Lower lobe of right lung (tissue), 2 donors: ENCODE results near the gene SCLY. TPM values are rescaled to one million over a fixed set of nuclear protein-coding genes. Genes with fewer than 3 reads are reported as not detected.

Experiments used
- ATAC-seq, 2 donors: fragments of 200-7000 bp; cut with Tn5 transposase; one replicate each; pipeline ENCODE4 v1.9.1; 2020 to 2022; ENCODE audit warnings: mild to moderate bottlenecking in 2 of 2, moderate library complexity in 2 of 2
- DNase-seq: peaks from one replicate; pipeline ENCODE4 v3.0.0-alpha.2; 2020
- H3K27ac ChIP-seq: fragments of 200-600 bp; one replicate; pipeline ENCODE4 v1.8.0; 2022
- H3K27me3 ChIP-seq: fragments of 200-600 bp; one replicate; pipeline ENCODE4 v1.8.0; 2022; ENCODE audit warnings: low read depth
- H3K36me3 ChIP-seq: fragments of 200-600 bp; one replicate; pipeline ENCODE4 v1.8.0; 2022; ENCODE audit warnings: mild to moderate bottlenecking
- H3K4me1 ChIP-seq: fragments of 200-600 bp; one replicate; pipeline ENCODE4 v1.8.0; 2022
- H3K4me3 ChIP-seq: fragments of 200-600 bp; one replicate; pipeline ENCODE4 v1.8.0; 2022; ENCODE audit warnings: mild to moderate bottlenecking
- H3K9me3 ChIP-seq: fragments of 200-600 bp; one replicate; pipeline ENCODE4 v1.8.0; 2022
- CTCF ChIP-seq: fragments of 200-600 bp; IDR thresholded peaks from one replicate; pipeline ENCODE4 v1.8.0; 2022; ENCODE audit warnings: antibody characterized with exemption, mild to moderate bottlenecking
- intact Hi-C: fragments of 100-400 bp; cut with DNase I; formaldehyde crosslinking; loops from one replicate; pipeline ENCODE4 v1.11.0; 2022
- total RNA-seq: library from RNA; stranded (reverse); fragmentation: NEBNext Ultra II Directional; extraction: Animal tissue kit (Norgen Biotek cat#: 25700); gene quantifications from one replicate; pipeline ENCODE4 v1.2.1, GENCODE V29; 2021
- donor health status: DM: no; HTN: yes; CAD: no; lungs with severe emphysema.

SCLY gene
- total RNA-seq, 1 donor from 2014 or later, result 12.4 TPM

GRCh38 chr2:238123991-238124470, 63.2 kb downstream of the SCLY start:
- no peak overlapping the region for H3K27ac ChIP-seq
- H3K36me3 ChIP-seq, result no peaks in the 10 kb centered on the region
- H3K4me1 ChIP-seq, result no peaks in the 10 kb centered on the region
- peaks cover 14% of the 10 kb centered on the region for H3K27me3 ChIP-seq
- DNase-seq, result peak; percentile 24
- no peaks in the 10 kb centered on the region for H3K9me3 ChIP-seq
- no peak overlapping the region for H3K4me3 ChIP-seq
- intact Hi-C loops, result no loop called here
- no peak for ATAC-seq
- no peak for TF ChIP-seq CTCF

DNA sequence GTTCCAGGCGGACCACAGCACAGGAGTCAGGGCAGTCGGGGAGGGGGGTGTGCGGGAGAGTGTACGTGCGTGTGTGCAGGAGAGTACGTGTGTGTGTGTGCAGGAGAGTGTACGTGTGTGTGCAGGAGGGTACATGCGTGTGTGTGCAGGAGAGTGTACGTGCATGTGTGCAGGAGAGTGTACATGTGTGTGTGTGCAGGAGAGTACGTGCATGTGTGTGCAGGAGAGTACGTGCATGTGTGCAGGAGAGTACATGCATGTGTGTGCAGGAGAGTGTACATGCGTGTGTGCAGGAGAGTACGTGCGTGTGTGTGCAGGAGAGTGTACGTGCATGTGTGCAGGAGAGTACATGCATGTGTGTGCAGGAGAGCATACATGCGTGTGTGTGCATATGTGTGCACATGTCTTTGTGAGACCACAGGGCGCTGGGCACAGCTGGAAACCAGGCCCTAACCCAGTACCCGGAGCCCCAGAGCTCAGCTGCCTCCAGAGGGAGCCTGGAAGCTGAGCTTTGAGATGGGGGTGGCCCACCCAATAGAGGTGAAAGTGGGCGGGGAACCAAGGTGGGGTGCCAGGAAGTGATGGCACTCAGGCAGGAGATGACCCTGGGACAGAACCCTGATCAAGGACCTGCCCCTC, 63.8 kb downstream of the SCLY start:
- intact Hi-C loops, result no loop called here
- H3K9me3 ChIP-seq, result no peaks in the 10 kb centered on the region
- no peak overlapping the region for H3K4me3 ChIP-seq
- peaks cover 14% of the 10 kb centered on the region for H3K27me3 ChIP-seq
- ATAC-seq (no peak), DNase-seq (peak; percentile 28)
- H3K36me3 ChIP-seq, result no peaks in the 10 kb centered on the region
- TF ChIP-seq CTCF, result no peak
- no peaks in the 10 kb centered on the region for H3K4me1 ChIP-seq
- H3K27ac ChIP-seq, result no peak overlapping the region

- intact Hi-C loops, result no loop called here
- Histone ChIP-seq H3K9me3 (no peaks in the 10 kb centered on the region), H3K4me1 (no peaks in the 10 kb centered on the region), H3K36me3 (no peaks in the 10 kb centered on the region), H3K4me3 (no peak overlapping the region), H3K27ac (no peak overlapping the region), H3K27me3 (peaks cover 7% of the 10 kb centered on the region)
- peak; percentile 39 for DNase-seq
- ATAC-seq, result no peak
- TF ChIP-seq CTCF, result no peak
These were observed 64.5 kb downstream of the SCLY start for GRCh38 chr2:238125127-238125885.

DNA sequence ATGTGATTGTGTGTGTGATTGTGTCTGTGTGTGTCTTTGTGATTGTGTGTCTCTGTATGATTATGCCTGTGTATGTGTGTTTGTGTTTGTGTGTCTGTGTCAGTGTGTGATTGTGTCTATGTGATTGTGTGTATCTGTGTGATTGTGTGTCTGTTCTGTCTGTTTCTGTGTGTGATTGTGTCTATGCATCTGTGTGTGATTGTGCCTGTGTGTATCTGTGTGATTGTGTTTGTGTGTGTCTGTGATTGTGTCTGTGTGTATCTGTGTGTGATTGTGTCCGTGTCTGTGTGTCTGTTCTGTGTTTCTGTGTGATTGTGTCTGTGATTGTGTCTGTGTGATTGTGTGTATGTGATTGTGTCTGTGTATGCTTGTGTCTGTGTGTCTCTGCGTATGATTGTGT, 65.5 kb downstream of the SCLY start:
- Histone ChIP-seq H3K9me3 (no peaks in the 10 kb centered on the region), H3K36me3 (no peaks in the 10 kb centered on the region), H3K4me1 (no peaks in the 10 kb centered on the region), H3K4me3 (no peak overlapping the region), H3K27me3 (no peaks in the 10 kb centered on the region), H3K27ac (no peak overlapping the region)
- intact Hi-C loops, result no loop called here
- TF ChIP-seq CTCF, result no peak
- no peak for DNase-seq
- no peak for ATAC-seq

DNA sequence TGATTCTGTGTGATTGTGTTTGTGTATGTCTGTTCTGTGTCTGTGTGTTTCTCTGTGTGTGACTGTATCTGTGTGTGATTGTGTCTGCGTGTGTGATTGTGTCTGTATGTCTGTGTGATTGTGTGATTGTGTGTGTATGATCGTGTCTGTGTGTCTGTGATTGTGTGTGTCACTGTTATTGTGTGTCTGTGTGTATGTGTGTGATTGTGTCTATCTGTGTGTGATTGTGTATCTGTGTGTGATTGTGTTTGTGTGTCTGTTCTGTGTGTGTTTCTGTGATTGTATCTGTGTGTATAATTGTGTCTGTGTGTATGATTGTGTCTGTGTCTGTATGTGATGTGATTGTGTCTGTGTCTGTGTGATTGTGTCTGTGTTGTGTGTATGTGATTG, 66.0 kb downstream of the SCLY start:
- no peak for ATAC-seq
- H3K4me1 ChIP-seq, result no peaks in the 10 kb centered on the region
- H3K27me3 ChIP-seq, result no peaks in the 10 kb centered on the region
- DNase-seq, result no peak
- intact Hi-C loops, result no loop called here
- TF ChIP-seq CTCF, result no peak
- H3K36me3 ChIP-seq, result no peaks in the 10 kb centered on the region
- no peak overlapping the region for H3K4me3 ChIP-seq
- no peaks in the 10 kb centered on the region for H3K9me3 ChIP-seq
- no peak overlapping the region for H3K27ac ChIP-seq
